Measurements from ENCODE around the gene LIX1L.

GRCh38 chr1:145990249-145990855 lies 32.5 kb upstream of the LIX1L start:
- TF ChIP-seq CTCF (IDR thresholded peaks at IDR 0.05; ENCODE audit: extremely low read depth in 1 of 2, insufficient read depth in 1 of 2, low read depth in 1 of 2, low read length in 2 of 2) (no peak), FOS (IDR thresholded peaks at IDR 0.05; ENCODE audit: borderline replicate concordance, insufficient read depth, low read length) (no peak), POLR2A (IDR thresholded peaks at IDR 0.05; ENCODE audit: low read depth, low read length) (no peak), EZH2 (IDR thresholded peaks at IDR 0.05; ENCODE audit: borderline replicate concordance, low read depth, low read length, severe bottlenecking) (no peak), POLR2AphosphoS5 (IDR thresholded peaks at IDR 0.05; ENCODE audit: insufficient read depth, low read depth, low read length) (no peak), JUN (IDR thresholded peaks at IDR 0.05; ENCODE audit: borderline replicate concordance, insufficient read depth, insufficient read length, low read depth) (no peak)
